K562 (cell line): ENCODE measurements around the gene NFIB. TPM values are rescaled to one million over a fixed set of nuclear protein-coding genes. Genes with fewer than 3 reads are reported as not detected.

Experiments used
- CEBPZ ChIP-seq: fragments of 150-350 bp; IDR thresholded peaks from 2 replicates; pipeline ENCODE4 v1.6.1; 2014; ENCODE audit warnings: low read depth, mild to moderate bottlenecking, low read length, borderline replicate concordance
- NELFE ChIP-seq: IDR thresholded peaks from 2 replicates; pipeline ENCODE4 v1.6.1; 2011; ENCODE audit warnings: mild to moderate bottlenecking; ENCODE audit not compliant: insufficient read depth, insufficient read length
- RREB1 ChIP-seq: fragments of 250-450 bp; sonication (Bioruptor Pico); IDR thresholded peaks from 2 replicates; pipeline ENCODE4 v1.4.0; 2020
- polyA plus RNA-seq, 8 experiments: library from polyadenylated mRNA; depleted of rRNA in 4 of 8; stranded (reverse) in 5 of 8; unstranded in 3 of 8; fragments of >200 nt; fragmentation: Nextera tagmentation in 2 of 8; fragmentation: Illumina TruSeq in 1 of 8; extraction: Ambion mirVana in 2 of 8; extraction: Trizol in 1 of 8; gene quantifications; 2 replicates each; pipeline versions ENCODE4 v1.2.1 to v1.2.3, GENCODE V29; 2011 to 2014; ENCODE audit warnings: inconsistent platforms in 1 of 8, missing spikeins in 1 of 8
- total RNA-seq, 7 experiments: library from RNA; depleted of rRNA in 6 of 7; stranded (reverse); fragments of >200 nt in 6 of 7; fragmentation: Illumina TruSeq in 2 of 7; extraction: Trizol in 2 of 7; gene quantifications; 2 replicates each; pipeline versions ENCODE4 v1.2.1 to v1.2.3, GENCODE V29; 2011 to 2021; ENCODE audit warnings: low replicate concordance in 1 of 7

NFIB gene
- total and polyA plus RNA-seq, 9 of the 15 experiments (the other 6 are each of a cell fraction or from before 2014, with no cell fraction given): 1.2 to 3.3 (median 1.9) TPM

GRCh38 chr9:14170973-14171596 is 142.9 kb downstream of the NFIB start (continued):
- TF ChIP-seq RREB1 (CRISPR knock-in tag) (no peak), NELFE (no peak), CEBPZ (no peak)
